AML-193 (cell line): Measurements from ENCODE around the gene TWIST2.

Experiments
- DNase-seq, 2 experiments: peaks; one replicate each; lab custom pipeline; 2025; lab: John Stamatoyannopoulos, UW

TWIST2 gene

GRCh38 chr2:238921259-238921658 lies 73.4 kb downstream of the TWIST2 start:
- no peak for DNase-seq

- DNase-seq: no peak
Measured at GRCh38 chr2:238921681-238922319, 73.9 kb downstream of the TWIST2 start.

DNA sequence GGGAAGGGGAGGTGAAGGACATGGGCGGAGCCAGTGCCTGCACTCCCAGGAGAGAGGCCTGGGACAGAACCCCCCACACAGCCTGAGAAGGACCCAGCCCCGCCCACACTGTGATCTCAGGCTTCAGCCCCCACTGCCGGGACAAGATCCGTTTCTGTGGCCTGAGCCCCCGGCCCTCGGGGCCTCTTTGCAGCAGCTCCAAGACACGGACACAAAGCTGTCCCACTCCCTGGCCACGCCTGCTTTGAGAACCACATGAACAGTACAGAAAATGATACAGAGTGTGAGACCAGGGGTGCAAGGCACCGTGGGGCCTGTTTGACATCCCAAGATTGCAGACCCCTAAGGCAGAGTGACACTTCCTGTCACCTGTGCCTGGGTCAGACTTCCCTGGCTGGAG lies 74.5 kb downstream of the TWIST2 start:
- DNase-seq: no peak

GRCh38 chr2:238924032-238924431 lies 76.1 kb downstream of the TWIST2 start:
- DNase-seq: no peak

- DNase-seq: no peak
Measured at GRCh38 chr2:238924796-238925195, 76.9 kb downstream of the TWIST2 start.

DNA sequence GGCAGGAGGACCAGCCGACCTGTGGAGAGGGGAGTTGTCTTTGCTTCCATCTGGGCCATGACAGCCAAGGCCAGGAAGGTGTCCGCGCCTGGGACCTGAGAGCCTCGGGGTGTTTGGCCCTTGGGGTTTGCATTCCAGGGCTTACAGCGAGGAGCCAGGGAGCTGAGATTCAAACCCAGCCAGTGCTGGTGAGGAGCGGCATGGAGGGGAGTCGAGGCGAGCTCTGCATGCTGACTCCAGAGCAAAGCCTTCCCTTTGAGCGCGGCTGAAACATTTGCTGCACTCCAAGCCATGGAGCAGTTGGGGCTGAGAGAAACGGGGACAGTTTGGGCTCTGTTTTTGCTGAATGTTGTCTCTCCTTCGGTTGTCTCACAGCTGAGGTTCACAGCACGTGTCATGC lies 77.4 kb downstream of the TWIST2 start:
- no peak for DNase-seq

GRCh38 chr2:238925816-238926521 lies 78.1 kb downstream of the TWIST2 start:
- no peak for DNase-seq

- no peak for DNase-seq
Measured at GRCh38 chr2:238926761-238927611, 79.1 kb downstream of the TWIST2 start.

- DNase-seq: no peak
Measured at GRCh38 chr2:238927746-238928519, 80.0 kb downstream of the TWIST2 start.

DNA sequence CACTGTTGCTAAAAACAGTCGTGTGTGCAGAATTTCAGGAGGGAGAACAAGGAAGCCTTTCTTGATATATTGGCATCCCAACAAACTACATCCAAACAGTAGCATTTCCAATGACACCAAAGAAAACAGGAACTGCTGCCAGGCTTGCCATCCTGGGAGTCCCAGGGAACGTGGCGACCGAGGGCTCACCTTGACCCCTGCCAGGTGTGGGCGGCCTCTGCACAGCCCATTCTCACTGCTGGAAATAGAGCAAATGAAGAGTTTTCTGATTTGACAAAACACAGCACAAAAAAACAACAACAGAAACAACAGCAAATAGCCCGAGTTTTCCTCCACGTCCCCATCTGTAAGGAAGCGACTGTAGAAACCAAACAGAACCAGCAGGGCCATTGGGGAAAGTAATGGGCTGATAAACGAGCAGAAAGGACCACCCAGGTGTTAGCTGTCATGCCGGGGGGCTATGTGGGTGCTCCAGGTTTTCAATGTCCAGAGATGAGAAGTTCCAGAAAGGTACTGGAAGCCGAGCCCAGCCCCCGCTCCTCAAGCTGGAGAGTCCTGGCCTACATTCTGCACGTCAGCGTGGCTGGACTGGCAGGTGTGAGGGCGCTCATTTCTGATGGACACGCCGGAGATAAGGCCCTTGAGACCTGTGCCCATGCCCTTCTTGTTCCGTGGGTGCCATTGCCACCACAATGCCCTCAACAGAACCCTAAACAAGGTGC lies 80.8 kb downstream of the TWIST2 start:
- no peak for DNase-seq

DNA sequence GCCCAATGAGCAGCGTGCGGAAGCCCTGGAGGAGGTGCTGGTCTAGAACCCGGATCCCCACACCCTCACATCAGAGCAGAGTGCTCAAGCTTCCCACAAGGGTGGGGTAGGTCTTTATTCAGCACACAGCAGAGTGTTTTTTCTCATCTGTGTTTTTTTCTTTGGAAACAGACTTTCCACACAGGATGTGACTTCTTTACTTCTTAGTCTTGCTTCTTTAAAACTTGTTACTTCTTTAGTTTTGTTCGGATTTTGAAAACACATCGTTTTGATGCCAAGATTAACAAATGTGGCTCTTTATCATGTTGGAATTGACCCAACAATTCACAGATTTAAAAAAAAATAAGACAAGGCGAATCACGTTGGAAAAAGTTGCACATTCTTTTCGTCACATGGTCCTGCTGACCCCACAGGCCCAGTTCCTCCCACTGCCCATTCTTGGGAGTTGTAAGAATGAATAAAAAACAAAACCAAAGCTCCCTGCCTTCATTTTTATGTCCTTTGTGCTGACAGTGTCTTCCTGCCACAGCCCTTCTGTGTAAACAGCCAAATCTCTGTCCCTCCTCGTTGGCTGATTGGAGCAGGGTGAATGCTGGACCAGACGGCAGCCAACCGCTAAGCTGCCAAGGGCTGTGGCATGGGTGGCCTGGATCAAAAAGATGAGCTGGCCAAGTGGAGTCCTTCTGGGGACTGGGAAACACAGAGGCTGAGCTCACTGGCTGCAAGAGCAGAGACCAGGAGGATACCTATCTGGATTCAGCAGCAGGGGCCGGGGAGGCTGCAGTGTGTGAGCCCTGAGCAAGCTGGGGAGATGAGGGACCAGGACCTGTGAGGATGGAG lies 81.6 kb downstream of the TWIST2 start:
- DNase-seq: no peak

DNA sequence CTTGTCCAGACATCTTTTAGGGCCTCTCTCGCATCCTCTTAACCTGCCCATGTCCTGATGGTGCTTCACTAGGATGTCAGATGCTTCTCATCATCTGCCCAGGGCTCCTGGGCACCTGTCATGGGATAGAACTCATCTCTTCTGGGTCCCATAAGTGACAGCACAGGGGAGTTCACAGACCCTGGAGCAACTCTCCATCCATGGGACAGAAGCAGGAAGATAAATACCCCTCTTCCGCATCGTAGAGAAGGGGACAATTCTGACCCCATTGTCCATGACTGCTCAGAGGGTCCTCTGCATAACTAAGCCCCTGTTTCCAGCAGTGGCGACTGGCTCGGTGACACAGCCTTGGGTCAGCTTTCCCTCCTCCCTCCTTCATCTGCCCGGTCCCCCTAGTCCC lies 82.3 kb downstream of the TWIST2 start:
- no peak for DNase-seq

- DNase-seq: no peak
Measured at GRCh38 chr2:238936162-238937052, 88.5 kb downstream of the TWIST2 start.

- DNase-seq: no peak
Measured at GRCh38 chr2:238938003-238938400, 90.1 kb downstream of the TWIST2 start.

GRCh38 chr2:238938401-238939055 lies 90.6 kb downstream of the TWIST2 start:
- no peak for DNase-seq

DNA sequence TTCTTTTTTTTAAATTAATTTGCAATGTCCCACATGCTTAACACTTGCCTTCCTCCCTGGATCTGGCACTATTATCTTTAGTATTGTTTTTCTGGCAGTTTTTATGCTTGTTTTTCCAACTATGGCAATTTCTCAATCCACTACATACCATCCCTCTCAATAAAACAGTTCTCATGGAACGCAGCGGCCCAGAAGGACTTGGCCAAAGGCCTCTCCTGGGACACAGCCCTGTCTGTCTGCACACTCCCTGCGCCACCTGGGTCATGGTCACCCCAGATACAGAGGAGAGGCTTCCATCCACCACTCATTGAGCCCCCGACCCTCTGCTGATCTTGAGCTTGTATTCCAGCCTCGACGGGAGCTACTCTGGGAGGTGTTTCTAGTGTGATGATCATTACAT lies 91.2 kb downstream of the TWIST2 start:
- no peak for DNase-seq

DNA sequence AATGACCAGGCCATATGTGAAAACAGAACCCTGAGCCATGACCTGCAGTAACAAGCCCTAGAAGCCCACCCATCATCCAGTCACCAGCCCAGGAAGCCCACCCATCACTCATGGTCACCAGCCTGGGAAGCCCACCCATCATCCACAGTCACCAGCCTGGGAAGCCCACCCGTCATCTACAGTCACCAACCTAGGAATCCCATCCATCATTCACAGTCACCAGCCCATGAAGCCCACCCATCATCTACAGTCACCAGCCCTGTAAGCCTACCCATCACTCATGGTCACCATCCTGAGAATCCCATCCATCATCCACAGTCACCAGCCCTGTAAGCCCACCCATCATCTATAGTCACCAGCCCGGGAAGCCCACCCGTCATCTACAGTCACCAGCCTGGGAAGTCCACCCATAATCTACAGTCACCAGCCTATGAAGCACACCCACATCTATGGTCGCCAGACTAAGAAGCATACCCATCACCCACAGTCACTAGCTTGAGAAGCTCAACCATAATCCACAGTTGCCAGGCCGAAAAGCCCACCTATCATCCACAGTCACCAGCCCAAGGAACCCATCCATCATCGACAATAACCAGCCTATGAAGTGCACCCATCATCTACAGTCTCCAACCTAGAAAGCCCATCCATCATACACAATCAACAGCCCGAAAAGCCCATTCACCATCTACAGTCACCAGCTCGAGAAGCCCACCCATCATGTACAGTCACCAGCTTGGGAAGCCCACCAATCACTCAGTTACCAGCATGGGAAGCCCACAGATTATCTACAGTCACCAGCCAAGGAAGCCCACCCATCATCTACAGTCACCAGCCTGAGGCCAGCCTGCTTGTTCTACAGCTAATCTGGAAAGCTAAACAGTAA lies 91.9 kb downstream of the TWIST2 start:
- DNase-seq: no peak

- no peak for DNase-seq
Measured at GRCh38 chr2:238940806-238941205, 92.9 kb downstream of the TWIST2 start.
